Cardiac muscle cell (in vitro differentiated cells and primary cell): ENCODE results near the gene ZFP36L2. TPM values are rescaled to one million over a fixed set of nuclear protein-coding genes. Genes with fewer than 3 reads are reported as not detected.

Experiments used
- DNase-seq, 2 donors: peaks; one replicate each; pipeline versions ENCODE4 v3.0.0 to v3.0.0-alpha.2; 2010 to 2017; ENCODE audit warnings: low read depth in 1 of 2, low spot score in 1 of 2
- H3K27ac ChIP-seq: fragments of 200-600 bp; sonication (generic); 2 replicates; pipeline ENCODE4 v1.5.1; 2016
- H3K27me3 ChIP-seq: fragments of 200-600 bp; sonication (generic); 2 replicates; pipeline ENCODE4 v1.6.0; 2016; ENCODE audit warnings: control low read depth
- H3K36me3 ChIP-seq: fragments of 200-600 bp; sonication (generic); 2 replicates; pipeline ENCODE4 v1.5.1; 2016; ENCODE audit warnings: control low read depth
- H3K4me1 ChIP-seq: fragments of 200-600 bp; sonication (generic); 2 replicates; pipeline ENCODE4 v1.8.1; 2017; ENCODE audit warnings: low read depth, mild to moderate bottlenecking, mixed run types
- H3K4me3 ChIP-seq: fragments of 200-600 bp; sonication (generic); 2 replicates; pipeline ENCODE4 v1.5.1; 2016; ENCODE audit warnings: mild to moderate bottlenecking
- H3K9me3 ChIP-seq: fragments of 200-600 bp; sonication (generic); 2 replicates; pipeline ENCODE4 v1.5.1; 2017; ENCODE audit warnings: low read depth, mild to moderate bottlenecking, control low read depth
- polyA plus RNA-seq: library from polyadenylated mRNA; unstranded; fragments of >200 nt; fragmentation: Nextera tagmentation; extraction: Ambion mirVana; gene quantifications from 2 replicates; pipeline ENCODE4 v1.2.1, GENCODE V29; 2016
- total RNA-seq: library from RNA; depleted of rRNA; stranded (reverse); fragments of >200 nt; gene quantifications from 2 replicates; pipeline ENCODE4 v1.2.3, GENCODE V29; 2016
- TF ChIP-seq, protein P1 (sequence below): IDR thresholded peaks from 2 replicates; pipeline ENCODE4 v1.5.1; 2012; ENCODE audit warnings: low read depth, mild to moderate bottlenecking, low read length

Gene ZFP36L2
- total and polyA plus RNA-seq, 2 experiments from 2014 or later: 27.6 to 73.9 TPM

DNA sequence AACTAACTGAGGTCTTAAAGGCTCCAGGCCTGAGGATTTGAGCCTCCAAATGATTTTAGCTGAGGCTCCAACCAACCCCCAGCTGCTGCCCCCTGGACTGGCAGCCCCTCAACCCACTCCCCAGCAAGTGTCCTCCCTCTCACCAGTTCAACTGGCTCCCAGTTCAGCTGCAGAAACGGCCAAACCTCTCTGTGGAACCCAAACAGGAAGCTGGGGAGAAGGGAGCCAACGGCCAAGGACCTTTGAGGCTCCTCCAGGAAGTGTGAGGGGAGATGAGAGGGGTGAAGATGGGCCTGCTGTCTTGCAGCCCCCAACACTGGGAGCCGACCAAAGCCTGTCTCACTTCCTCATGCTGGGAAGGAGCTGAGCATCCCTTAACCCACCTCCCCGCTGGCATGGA is 24.9 kb downstream of the ZFP36L2 start:
- no peaks in the 10 kb centered on the region for H3K9me3 ChIP-seq
- no peak for DNase-seq
- H3K27ac ChIP-seq: no peak overlapping the region
- H3K4me3 ChIP-seq: no peak overlapping the region
- TF ChIP-seq, protein P1, sequence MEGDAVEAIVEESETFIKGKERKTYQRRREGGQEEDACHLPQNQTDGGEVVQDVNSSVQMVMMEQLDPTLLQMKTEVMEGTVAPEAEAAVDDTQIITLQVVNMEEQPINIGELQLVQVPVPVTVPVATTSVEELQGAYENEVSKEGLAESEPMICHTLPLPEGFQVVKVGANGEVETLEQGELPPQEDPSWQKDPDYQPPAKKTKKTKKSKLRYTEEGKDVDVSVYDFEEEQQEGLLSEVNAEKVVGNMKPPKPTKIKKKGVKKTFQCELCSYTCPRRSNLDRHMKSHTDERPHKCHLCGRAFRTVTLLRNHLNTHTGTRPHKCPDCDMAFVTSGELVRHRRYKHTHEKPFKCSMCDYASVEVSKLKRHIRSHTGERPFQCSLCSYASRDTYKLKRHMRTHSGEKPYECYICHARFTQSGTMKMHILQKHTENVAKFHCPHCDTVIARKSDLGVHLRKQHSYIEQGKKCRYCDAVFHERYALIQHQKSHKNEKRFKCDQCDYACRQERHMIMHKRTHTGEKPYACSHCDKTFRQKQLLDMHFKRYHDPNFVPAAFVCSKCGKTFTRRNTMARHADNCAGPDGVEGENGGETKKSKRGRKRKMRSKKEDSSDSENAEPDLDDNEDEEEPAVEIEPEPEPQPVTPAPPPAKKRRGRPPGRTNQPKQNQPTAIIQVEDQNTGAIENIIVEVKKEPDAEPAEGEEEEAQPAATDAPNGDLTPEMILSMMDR: no peak
- H3K27me3 ChIP-seq: no peaks in the 10 kb centered on the region
- H3K36me3 ChIP-seq: no peaks in the 10 kb centered on the region
- H3K4me1 ChIP-seq: peaks cover 12% of the 10 kb centered on the region

DNA sequence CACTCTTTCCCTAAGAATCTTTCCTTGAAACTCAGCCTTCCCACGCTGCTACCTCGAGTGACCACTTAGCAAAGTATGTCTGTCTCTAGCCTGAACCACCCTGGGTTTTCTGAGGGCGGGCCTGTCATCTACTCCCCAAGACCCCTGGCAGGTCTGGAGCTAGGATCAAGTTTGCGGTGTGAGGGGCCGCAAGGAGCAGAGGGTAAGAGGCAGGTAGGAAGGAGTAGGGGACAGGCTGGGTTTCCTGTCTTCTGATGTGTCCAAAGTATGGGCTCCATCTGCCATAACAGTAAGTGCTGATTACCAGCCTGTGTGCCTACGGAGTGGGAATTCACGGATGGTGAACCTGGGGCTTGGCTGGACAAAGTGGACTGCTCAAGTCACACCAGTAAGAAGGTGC is 25.4 kb downstream of the ZFP36L2 start:
- no peak for DNase-seq
- no peak overlapping the region for H3K27ac ChIP-seq
- no peaks in the 10 kb centered on the region for H3K27me3 ChIP-seq
- H3K4me1 ChIP-seq: peaks cover 12% of the 10 kb centered on the region
- H3K4me3 ChIP-seq: no peak overlapping the region
- TF ChIP-seq, protein P1: no peak
- no peaks in the 10 kb centered on the region for H3K9me3 ChIP-seq
- no peaks in the 10 kb centered on the region for H3K36me3 ChIP-seq

DNA sequence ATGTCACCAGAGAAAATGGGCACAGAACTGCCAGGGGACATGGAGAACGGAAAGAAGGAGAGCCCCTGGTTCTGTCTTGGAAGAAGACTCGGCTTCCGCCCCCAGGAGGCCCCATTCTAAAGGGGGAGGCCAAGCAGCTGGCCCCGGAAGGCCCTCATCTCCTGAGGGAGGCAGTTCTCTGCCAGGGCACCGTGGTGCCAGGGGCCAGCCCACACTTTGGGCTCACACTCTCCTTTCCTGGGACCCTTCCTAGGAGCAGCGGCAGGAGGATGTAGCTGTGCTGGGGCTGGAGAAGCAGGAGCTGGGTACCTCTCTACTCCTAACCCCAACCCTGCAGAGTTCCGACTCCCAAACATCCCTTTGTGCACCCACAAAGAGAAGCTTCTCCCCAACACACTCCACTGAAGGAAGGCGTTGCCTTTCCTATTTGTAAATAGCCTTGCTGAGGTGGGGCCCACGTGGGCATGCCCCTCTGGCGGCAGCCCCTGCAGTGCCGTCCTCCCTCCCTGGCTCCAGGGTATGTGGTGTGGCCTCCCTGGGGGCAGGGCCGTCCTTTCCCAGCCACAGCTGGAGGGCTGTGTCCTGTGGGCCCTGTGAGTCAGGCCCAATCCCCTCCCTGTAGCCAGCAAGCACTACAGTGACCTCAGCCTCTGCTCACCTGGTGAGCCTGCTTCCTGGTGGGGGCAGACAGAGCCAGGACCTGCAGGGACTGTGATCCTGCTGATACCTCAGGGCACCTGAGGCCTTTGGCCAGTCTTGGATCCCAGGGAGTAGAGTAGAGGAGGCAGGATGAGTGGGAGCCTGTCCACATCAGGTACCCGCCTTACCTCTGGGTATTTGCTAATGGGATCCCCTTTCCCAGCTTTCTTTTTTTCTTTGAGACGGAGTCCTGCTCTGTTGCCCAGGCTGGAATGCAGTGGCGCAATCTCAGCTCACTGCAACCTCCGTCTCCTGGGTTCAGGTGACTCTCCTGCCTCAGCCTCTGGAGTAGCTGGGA is 26.6 kb downstream of the ZFP36L2 start:
- H3K4me3 ChIP-seq: no peak overlapping the region
- no peaks in the 10 kb centered on the region for H3K27me3 ChIP-seq
- H3K4me1 ChIP-seq: peaks cover 16% of the 10 kb centered on the region
- no peaks in the 10 kb centered on the region for H3K36me3 ChIP-seq
- TF ChIP-seq, protein P1: no peak
- H3K9me3 ChIP-seq: no peaks in the 10 kb centered on the region
- no peak overlapping the region for H3K27ac ChIP-seq
- DNase-seq: no peak

DNA sequence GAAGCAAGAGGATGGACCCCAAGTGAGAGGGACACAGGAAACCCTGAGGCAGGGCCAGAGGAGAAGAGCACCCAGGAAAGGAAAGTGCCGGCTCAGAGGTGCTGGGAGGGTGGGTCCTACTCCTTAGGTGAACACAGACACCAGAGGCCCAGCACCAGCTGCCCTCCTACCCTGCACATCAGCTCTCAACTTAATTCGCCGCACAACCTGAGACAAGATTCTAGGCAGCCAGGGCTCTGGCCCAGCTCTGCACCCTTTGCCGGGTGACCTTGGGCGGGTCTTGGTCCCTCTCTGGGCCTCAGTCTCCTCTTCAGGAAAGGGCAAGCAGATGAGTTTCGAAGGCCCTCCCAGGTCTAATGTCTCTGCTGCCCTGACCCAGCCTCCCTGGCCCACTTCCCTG is 28.1 kb downstream of the ZFP36L2 start:
- Histone ChIP-seq H3K4me3 (no peak overlapping the region), H3K36me3 (no peaks in the 10 kb centered on the region), H3K4me1 (peaks cover 26% of the 10 kb centered on the region), H3K9me3 (no peaks in the 10 kb centered on the region), H3K27me3 (no peaks in the 10 kb centered on the region), H3K27ac (no peak overlapping the region)
- DNase-seq: no peak
- TF ChIP-seq, protein P1: no peak

DNA sequence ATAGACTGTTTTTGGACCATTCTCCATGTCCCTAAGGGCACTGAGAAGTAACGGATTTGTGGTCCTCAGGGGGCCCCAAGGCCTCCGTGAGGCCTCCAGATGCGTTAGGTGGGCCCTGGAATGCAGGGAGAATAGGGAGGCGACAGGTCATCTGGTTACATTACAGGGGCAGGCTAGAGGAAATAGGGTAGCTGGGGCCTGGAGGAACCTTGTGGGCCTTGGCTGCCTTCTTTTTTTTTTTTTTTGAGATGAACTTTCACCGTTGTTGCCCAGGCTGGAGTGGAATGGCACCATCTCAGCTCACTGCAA is 28.9 kb downstream of the ZFP36L2 start:
- TF ChIP-seq, protein P1: no peak
- Histone ChIP-seq H3K4me3 (no peak overlapping the region), H3K9me3 (no peaks in the 10 kb centered on the region), H3K4me1 (peaks cover 28% of the 10 kb centered on the region), H3K27ac (no peak overlapping the region), H3K36me3 (no peaks in the 10 kb centered on the region), H3K27me3 (no peaks in the 10 kb centered on the region)
- DNase-seq: no peak
